HK-2 (cell line): ENCODE measurements around the gene LSM2.

ENCODE experiments used
- DNase-seq: peaks from one replicate; pipeline ENCODE4 v3.0.0-alpha.2; 2018; ENCODE audit not compliant: unreplicated experiment

LSM2 gene

GRCh38 chr6:31750411-31751022 lies 56.2 kb downstream of the LSM2 start:
- DNase-seq = no peak

DNA sequence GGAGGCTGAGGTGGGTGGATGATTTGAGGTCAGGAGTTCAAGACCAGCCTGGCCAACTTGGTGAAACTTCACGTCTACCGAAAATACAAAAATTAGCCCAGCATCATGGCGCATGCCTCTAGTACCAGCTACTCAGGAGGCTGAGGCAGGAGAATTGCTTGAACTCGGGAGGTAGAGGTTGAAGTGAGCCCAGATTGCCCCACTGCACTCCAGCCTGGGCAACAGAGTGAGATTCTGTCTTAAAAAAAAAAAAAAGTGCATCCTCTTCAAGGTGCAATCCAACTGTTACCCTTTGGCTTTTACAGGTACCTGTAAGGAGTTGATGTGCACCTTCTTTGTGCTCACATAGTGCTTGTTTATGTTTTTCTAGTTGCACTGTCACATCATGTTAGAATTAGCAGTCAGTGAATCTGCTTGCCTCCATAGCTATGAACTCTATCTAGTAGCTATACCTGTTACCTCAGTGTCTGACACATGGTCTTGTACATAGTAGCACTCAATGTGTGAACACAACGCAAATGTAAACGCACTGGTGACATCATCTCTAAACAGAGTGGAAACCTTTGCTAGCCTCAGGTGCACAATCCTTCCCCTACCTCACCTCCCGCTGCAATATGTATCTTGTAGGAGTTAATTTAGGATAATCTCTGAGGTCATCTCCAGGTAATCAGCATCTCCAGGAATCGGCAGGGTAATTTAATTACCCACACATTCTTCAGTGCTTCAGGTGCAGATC lies 57.3 kb downstream of the LSM2 start:
- no peak for DNase-seq
